DMS 273 (cell line): ENCODE data around the gene SLPI.

Source experiments
- DNase-seq: peaks from one replicate; lab custom pipeline; 2025; ENCODE audit not compliant: unreplicated experiment; lab: John Stamatoyannopoulos, UW

Gene SLPI

GRCh38 chr20:45254383-45255262, at the start of gene SLPI:
SLPI (minus strand) TSS chr20:45254564; CDS start chr20:45254543, 21 bp downstream.
- no peak for DNase-seq

- DNase-seq, result no peak
These were observed 49.5 kb upstream of the SLPI start for GRCh38 chr20:45303586-45304463.

GRCh38 chr20:45301824-45302271, 47.5 kb upstream of the SLPI start:
- DNase-seq, result no peak

- peak; percentile 78 for DNase-seq
These were observed 46.6 kb upstream of the SLPI start for GRCh38 chr20:45300961-45301360.

- DNase-seq, result no peak
These were observed 45.4 kb upstream of the SLPI start for GRCh38 chr20:45299786-45300185.

- DNase-seq, result no peak
These were observed 43.6 kb upstream of the SLPI start for GRCh38 chr20:45297786-45298497.

GRCh38 chr20:45294659-45295058, 40.3 kb upstream of the SLPI start:
- no peak for DNase-seq

- DNase-seq, result no peak
These were observed 39.6 kb upstream of the SLPI start for GRCh38 chr20:45294003-45294368.

GRCh38 chr20:45293041-45294002, 39.0 kb upstream of the SLPI start:
- peak; percentile 93 for DNase-seq

- DNase-seq, result no peak
These were observed 38.0 kb upstream of the SLPI start for GRCh38 chr20:45292343-45292742.

- no peak for DNase-seq
These were observed 37.2 kb upstream of the SLPI start for GRCh38 chr20:45291526-45291925.

GRCh38 chr20:45290677-45291355, 36.5 kb upstream of the SLPI start:
- peak; percentile 94 for DNase-seq

- no peak for DNase-seq
These were observed 35.7 kb upstream of the SLPI start for GRCh38 chr20:45289942-45290676.

GRCh38 chr20:45288860-45289259, 34.5 kb upstream of the SLPI start:
- no peak for DNase-seq

GRCh38 chr20:45288376-45288775, 34.0 kb upstream of the SLPI start:
- DNase-seq, result no peak

GRCh38 chr20:45283551-45284057, 29.2 kb upstream of the SLPI start:
- DNase-seq, result no peak

GRCh38 chr20:45282700-45283550, 28.6 kb upstream of the SLPI start:
- no peak for DNase-seq

- no peak for DNase-seq
These were observed 25.6 kb upstream of the SLPI start for GRCh38 chr20:45279992-45280391.
